VCaP (cell line): Measurements from ENCODE around the gene ANKRD13B.
A peak's percentile ranks its signal among the peaks of the same experiment; 100 is the strongest.

Experiments
- H3K27ac ChIP-seq: fragments of 450-650 bp; 2 replicates; pipeline ENCODE4 v1.5.1; 2017
- CTCF ChIP-seq: fragments of 450-650 bp; conservative IDR thresholded peaks from 2 replicates; pipeline ENCODE4 v1.5.1; 2017; ENCODE audit warnings: mild to moderate bottlenecking, moderate library complexity

Gene ANKRD13B

GRCh38 chr17:29595943-29596774 is 3.2 kb downstream of the ANKRD13B start:
- no peak for TF ChIP-seq CTCF
- peak overlapping the region; percentile 98 for H3K27ac ChIP-seq

- peak overlapping the region; percentile 98; the same call in 1 of the 2 replicates for H3K27ac ChIP-seq
- no peak for TF ChIP-seq CTCF
Measured at GRCh38 chr17:29596811-29597210, 3.9 kb downstream of the ANKRD13B start.

GRCh38 chr17:29597361-29598172 is 4.6 kb downstream of the ANKRD13B start:
- TF ChIP-seq CTCF: no peak
- peak overlapping the region; percentile 98; the same call in 1 of the 2 replicates for H3K27ac ChIP-seq

- no peak overlapping the region for H3K27ac ChIP-seq
- TF ChIP-seq CTCF: no peak
Measured at GRCh38 chr17:29603109-29603674, 10.3 kb downstream of the ANKRD13B start.

- no peak overlapping the region for H3K27ac ChIP-seq
- TF ChIP-seq CTCF: no peak
Measured at GRCh38 chr17:29607557-29608195, 14.7 kb downstream of the ANKRD13B start.

- TF ChIP-seq CTCF: no peak
- H3K27ac ChIP-seq: no peak overlapping the region
Measured at GRCh38 chr17:29608986-29609385, 16.1 kb downstream of the ANKRD13B start.

GRCh38 chr17:29610395-29610794 is 17.5 kb downstream of the ANKRD13B start:
- no peak overlapping the region for H3K27ac ChIP-seq
- no peak for TF ChIP-seq CTCF
